Activated T-helper 1 cell treated with anti-CD3 and anti-CD28 coated beads, Interleukin-12 subunit alpha, Interleukin-12 subunit beta, Interleukin-2, Interleukin-4 antibody, amounts not matched to agents 30 ng/mL and 10 ng/mL and 1 ng/mL, durations not matched to agents 14 hours and 24 hours and 36 hours (primary cell): ENCODE measurements around the gene TMEM117. TPM values are rescaled to one million over a fixed set of nuclear protein-coding genes. Genes with fewer than 3 reads are reported as not detected.

Source experiments
- DNase-seq: peaks from one replicate; pipeline ENCODE4 v3.0.0; 2021; ENCODE audit warnings: low spot score
- H3K27ac Mint-ChIP-seq: one replicate; pipeline ENCODE4 v1.8.0; 2021; ENCODE audit warnings: mild to moderate bottlenecking, mixed read lengths
- H3K27me3 Mint-ChIP-seq: one replicate; pipeline ENCODE4 v1.8.0; 2022; ENCODE audit warnings: mild to moderate bottlenecking, moderate library complexity, mixed read lengths; ENCODE audit not compliant: insufficient read depth
- H3K36me3 Mint-ChIP-seq: one replicate; pipeline ENCODE4 v1.8.0; 2021; ENCODE audit warnings: low read depth, mixed read lengths
- H3K4me1 Mint-ChIP-seq: one replicate; pipeline ENCODE4 v1.8.0; 2021; ENCODE audit warnings: low read depth, mixed read lengths
- H3K4me3 Mint-ChIP-seq: one replicate; pipeline ENCODE4 v1.8.0; 2021; ENCODE audit warnings: mild to moderate bottlenecking, moderate library complexity, mixed read lengths
- H3K9me3 Mint-ChIP-seq: one replicate; pipeline ENCODE4 v1.8.0; 2021; ENCODE audit warnings: mixed read lengths
- intact Hi-C: fragments of 100-400 bp; cut with micrococcal nuclease; formaldehyde crosslinking; loops from one replicate; pipeline ENCODE4 v1.15.1; 2024
- total RNA-seq: library from RNA; stranded (reverse); gene quantifications from 2 replicates; pipeline ENCODE4 v1.2.3, GENCODE V29; 2022

TMEM117 gene
- 1.1 and 2.2 TPM in 2 replicates for total RNA-seq

- DNase-seq: peak; percentile 42
- H3K27me3 Mint-ChIP-seq: peaks cover 19% of the 10 kb centered on the region
- H3K27ac Mint-ChIP-seq: peak within 1 kb of the TSS; percentile 64
- intact Hi-C loops: loop anchor here (1.0 to 5.0 kb wide), 3 partner anchors 30 to 78 kb away; partner anchors contain the start of genes IRAK4, PUS7L and TWF1
- H3K36me3 Mint-ChIP-seq: peaks cover 5% of the 10 kb centered on the region
- H3K4me1 Mint-ChIP-seq: peaks cover 37% of the 10 kb centered on the region
- H3K9me3 Mint-ChIP-seq: no peaks in the 10 kb centered on the region
- H3K4me3 Mint-ChIP-seq: peak within 1 kb of the TSS; percentile 78
Observed at GRCh38 chr12:43835656-43836474, at the start of gene TMEM117. TSS of gene TMEM117 (plus strand) at chr12:43836081.

GRCh38 chr12:43786899-43787693 lies 48.8 kb upstream of the TMEM117 start:
- H3K36me3 Mint-ChIP-seq: peaks cover 27% of the 10 kb centered on the region
- H3K9me3 Mint-ChIP-seq: no peaks in the 10 kb centered on the region
- H3K27ac Mint-ChIP-seq: no peak overlapping the region
- H3K27me3 Mint-ChIP-seq: no peaks in the 10 kb centered on the region
- H3K4me3 Mint-ChIP-seq: no peak overlapping the region
- no peak for DNase-seq
- no peaks in the 10 kb centered on the region for H3K4me1 Mint-ChIP-seq
- intact Hi-C loops: no loop called here

- no peaks in the 10 kb centered on the region for H3K27me3 Mint-ChIP-seq
- H3K4me1 Mint-ChIP-seq: no peaks in the 10 kb centered on the region
- H3K36me3 Mint-ChIP-seq: peaks cover 19% of the 10 kb centered on the region
- intact Hi-C loops: no loop called here
- no peak overlapping the region for H3K4me3 Mint-ChIP-seq
- DNase-seq: no peak
- no peak overlapping the region for H3K27ac Mint-ChIP-seq
- H3K9me3 Mint-ChIP-seq: no peaks in the 10 kb centered on the region
Observed at GRCh38 chr12:43789941-43790340, 45.9 kb upstream of the TMEM117 start.

GRCh38 chr12:43795716-43796280 lies 40.1 kb upstream of the TMEM117 start:
- Mint-ChIP-seq H3K4me1 (peaks cover 16% of the 10 kb centered on the region), H3K27ac (no peak overlapping the region), H3K27me3 (no peaks in the 10 kb centered on the region), H3K36me3 (peaks cover 31% of the 10 kb centered on the region), H3K9me3 (no peaks in the 10 kb centered on the region), H3K4me3 (no peak overlapping the region)
- intact Hi-C loops: no loop called here
- no peak for DNase-seq

GRCh38 chr12:43797561-43798217 lies 38.2 kb upstream of the TMEM117 start:
- intact Hi-C loops: no loop called here
- Mint-ChIP-seq H3K36me3 (peaks cover 30% of the 10 kb centered on the region), H3K4me3 (no peak overlapping the region), H3K4me1 (peaks cover 20% of the 10 kb centered on the region), H3K27me3 (no peaks in the 10 kb centered on the region), H3K9me3 (no peaks in the 10 kb centered on the region), H3K27ac (no peak overlapping the region)
- DNase-seq: no peak

- H3K27ac Mint-ChIP-seq: peak overlapping the region; percentile 92
- peaks cover 12% of the 10 kb centered on the region for H3K36me3 Mint-ChIP-seq
- peak overlapping the region; percentile 96 for H3K4me3 Mint-ChIP-seq
- DNase-seq: no peak
- no peaks in the 10 kb centered on the region for H3K9me3 Mint-ChIP-seq
- peaks cover 35% of the 10 kb centered on the region for H3K4me1 Mint-ChIP-seq
- H3K27me3 Mint-ChIP-seq: no peaks in the 10 kb centered on the region
- intact Hi-C loops: loop anchor here (5.0 to 10.0 kb wide), 2 partner anchors 1478 to 1661 kb away; partner anchors contain the start of genes GXYLT1, PPHLN1 and ZCRB1
Observed at GRCh38 chr12:43805149-43805859, 30.6 kb upstream of the TMEM117 start.

GRCh38 chr12:43805860-43806736 lies 29.8 kb upstream of the TMEM117 start, which contains the start of gene TWF1:
TSS of gene TWF1 (minus strand) at chr12:43806317. CDS start at chr12:43806245, 72 bp downstream.
- peak within 1 kb of the TSS; percentile 96 for H3K4me3 Mint-ChIP-seq
- peak; percentile 87 for DNase-seq
- peaks cover 6% of the 10 kb centered on the region for H3K36me3 Mint-ChIP-seq
- H3K9me3 Mint-ChIP-seq: no peaks in the 10 kb centered on the region
- peaks cover 33% of the 10 kb centered on the region for H3K4me1 Mint-ChIP-seq
- peaks cover 2% of the 10 kb centered on the region for H3K27me3 Mint-ChIP-seq
- H3K27ac Mint-ChIP-seq: peak within 1 kb of the TSS; percentile 100
- intact Hi-C loops: loop anchor here (1.0 to 10.0 kb wide), 6 partner anchors 26 to 1661 kb away; partner anchors contain the start of genes GXYLT1, IRAK4, PPHLN1 and PUS7L

GRCh38 chr12:43806737-43807072 lies 29.2 kb upstream of the TMEM117 start:
- Mint-ChIP-seq H3K36me3 (peaks cover 5% of the 10 kb centered on the region), H3K27me3 (peaks cover 6% of the 10 kb centered on the region), H3K9me3 (no peaks in the 10 kb centered on the region), H3K27ac (peak overlapping the region; percentile 100), H3K4me1 (peaks cover 31% of the 10 kb centered on the region), H3K4me3 (peak overlapping the region; percentile 96)
- intact Hi-C loops: loop anchor here (1.0 to 10.0 kb wide), 6 partner anchors 26 to 1662 kb away; partner anchors contain the start of genes GXYLT1, IRAK4, PPHLN1 and PUS7L
- no peak for DNase-seq

- Mint-ChIP-seq H3K27me3 (peaks cover 8% of the 10 kb centered on the region), H3K27ac (peak overlapping the region; percentile 100), H3K9me3 (no peaks in the 10 kb centered on the region), H3K4me3 (peak overlapping the region; percentile 96), H3K36me3 (peaks cover 5% of the 10 kb centered on the region), H3K4me1 (peaks cover 31% of the 10 kb centered on the region)
- intact Hi-C loops: loop anchor here (5.0 to 10.0 kb wide), 2 partner anchors 1480 to 1663 kb away; partner anchors contain the start of genes GXYLT1, PPHLN1 and ZCRB1
- DNase-seq: no peak
Observed at GRCh38 chr12:43807386-43807785, 28.5 kb upstream of the TMEM117 start.

GRCh38 chr12:43812057-43812456 lies 23.8 kb upstream of the TMEM117 start:
- DNase-seq: no peak
- H3K36me3 Mint-ChIP-seq: no peaks in the 10 kb centered on the region
- no peak overlapping the region for H3K27ac Mint-ChIP-seq
- H3K4me3 Mint-ChIP-seq: no peak overlapping the region
- H3K27me3 Mint-ChIP-seq: peaks cover 21% of the 10 kb centered on the region
- no peaks in the 10 kb centered on the region for H3K9me3 Mint-ChIP-seq
- intact Hi-C loops: no loop called here
- H3K4me1 Mint-ChIP-seq: peaks cover 4% of the 10 kb centered on the region

GRCh38 chr12:43812926-43813325 lies 23.0 kb upstream of the TMEM117 start:
- H3K27ac Mint-ChIP-seq: no peak overlapping the region
- H3K27me3 Mint-ChIP-seq: peaks cover 21% of the 10 kb centered on the region
- H3K4me1 Mint-ChIP-seq: no peaks in the 10 kb centered on the region
- H3K36me3 Mint-ChIP-seq: no peaks in the 10 kb centered on the region
- intact Hi-C loops: no loop called here
- no peak overlapping the region for H3K4me3 Mint-ChIP-seq
- no peak for DNase-seq
- H3K9me3 Mint-ChIP-seq: no peaks in the 10 kb centered on the region
